HG03196 (cell line): ENCODE results near the gene LIN28B.

Source experiments
- ATAC-seq: cut with Tn5 transposase; IDR thresholded peaks from one replicate; pipeline ENCODE4 v1.9.1; 2021; ENCODE audit not compliant: unreplicated experiment

The LIN28B gene

DNA sequence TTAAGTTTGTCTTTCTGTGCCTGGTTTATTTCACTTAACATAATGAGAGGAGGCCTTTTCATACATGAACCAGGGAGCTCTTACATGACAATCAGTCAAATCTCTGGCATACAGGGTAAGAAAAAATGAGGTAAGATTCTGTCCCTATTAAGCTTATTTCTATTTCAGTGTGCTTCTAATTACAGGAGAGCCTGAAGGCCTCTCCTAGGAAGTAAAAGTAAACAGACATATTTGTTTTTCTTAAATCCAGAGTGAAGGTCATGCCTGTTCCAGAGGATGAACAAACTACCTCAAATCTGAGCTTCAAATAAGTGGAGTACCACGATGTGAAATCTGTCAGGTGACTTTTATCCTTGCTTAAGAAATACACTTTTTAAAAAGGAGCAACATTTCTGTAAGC lies 150.3 kb downstream of the LIN28B start:
- no peak for ATAC-seq

DNA sequence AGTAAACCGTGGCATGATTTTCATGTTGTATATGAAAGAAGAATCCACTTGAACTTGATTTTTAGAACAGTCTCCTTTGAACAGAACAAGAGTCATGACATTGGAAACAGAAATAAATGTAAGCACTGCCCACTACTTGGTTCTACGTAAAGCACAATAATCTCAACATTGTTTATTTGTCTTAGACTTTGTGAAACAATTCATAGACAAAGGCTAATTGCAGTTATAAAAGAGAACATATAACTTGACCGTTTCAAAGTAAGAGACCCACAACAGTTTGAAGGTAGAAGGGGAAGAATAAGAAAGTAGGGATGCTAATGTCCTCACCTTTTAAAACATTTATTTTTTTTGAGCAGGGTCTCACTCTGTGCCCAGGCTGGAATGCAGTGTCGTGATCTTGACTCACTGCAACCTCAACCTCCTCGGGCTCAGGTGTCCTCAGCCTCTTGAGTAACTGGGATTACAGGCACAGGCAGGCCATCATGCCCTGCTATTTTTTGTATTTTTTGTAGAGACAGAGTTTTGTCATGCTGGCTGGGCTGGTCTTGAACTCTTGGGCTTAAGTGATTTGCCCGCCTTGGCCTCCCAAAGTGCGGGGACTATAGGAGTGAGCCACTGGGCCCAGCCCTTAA lies 151.8 kb downstream of the LIN28B start:
- no peak for ATAC-seq

DNA sequence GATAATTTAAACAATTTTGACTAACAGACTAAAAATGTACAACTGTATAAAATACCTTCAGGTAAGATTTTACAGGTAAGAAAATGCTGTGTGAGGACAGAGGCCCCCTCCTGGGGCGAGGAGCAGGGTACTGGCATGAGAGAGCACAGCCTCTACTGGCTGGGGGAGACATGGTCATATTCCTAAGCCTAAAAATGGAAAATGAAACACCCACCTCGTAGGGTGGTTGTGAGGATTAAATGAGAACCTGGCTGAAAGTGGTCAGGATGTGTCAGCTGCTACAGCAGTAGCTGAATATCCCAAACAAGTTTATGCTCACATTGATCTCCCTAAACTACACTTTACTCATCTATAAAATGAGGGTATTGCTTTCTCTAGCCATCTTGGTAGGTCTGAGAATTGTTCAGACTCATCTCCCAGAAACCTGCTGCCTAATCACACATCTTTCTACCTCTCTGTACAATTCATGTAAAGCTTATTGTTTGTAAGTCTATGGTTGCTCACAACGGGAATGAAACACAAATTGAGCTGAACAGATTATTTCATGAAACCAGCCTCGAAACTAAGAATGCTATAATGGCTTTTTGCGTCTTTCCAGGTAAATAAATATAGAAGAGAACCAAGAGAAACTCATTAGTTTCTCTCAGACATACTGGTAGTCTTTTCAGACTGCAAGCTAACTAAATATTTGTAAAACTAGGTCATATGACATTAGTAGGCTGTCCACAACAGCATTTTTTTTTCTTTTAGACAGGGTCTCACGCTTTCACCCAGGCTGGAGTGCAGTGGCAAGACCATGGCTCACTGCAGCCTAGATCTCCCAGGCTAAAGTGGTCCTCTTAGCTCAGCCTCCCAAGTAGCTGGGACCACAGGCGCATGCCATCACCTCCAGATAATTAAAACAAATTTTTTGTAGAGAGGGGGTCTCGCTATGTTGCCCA lies 153.3 kb downstream of the LIN28B start:
- ATAC-seq = no peak

DNA sequence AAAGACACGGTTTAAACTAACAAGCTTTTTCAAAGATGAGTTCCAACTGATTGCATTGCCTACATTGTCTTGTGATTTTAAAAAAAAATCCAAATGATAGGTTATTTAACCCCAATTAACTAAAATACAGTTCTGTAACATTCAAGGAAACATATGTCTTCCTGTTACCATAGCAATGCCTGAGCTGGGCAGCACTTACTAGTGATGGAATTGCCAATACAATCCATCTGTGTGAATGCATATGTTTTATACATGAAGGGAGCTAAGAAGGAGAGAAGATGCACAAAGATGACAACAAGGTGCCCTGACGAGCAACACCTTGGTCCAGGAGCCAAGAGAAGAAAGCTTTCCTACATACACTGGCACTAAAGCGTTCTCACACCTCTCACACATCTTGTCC lies 154.2 kb downstream of the LIN28B start:
- no peak for ATAC-seq

DNA sequence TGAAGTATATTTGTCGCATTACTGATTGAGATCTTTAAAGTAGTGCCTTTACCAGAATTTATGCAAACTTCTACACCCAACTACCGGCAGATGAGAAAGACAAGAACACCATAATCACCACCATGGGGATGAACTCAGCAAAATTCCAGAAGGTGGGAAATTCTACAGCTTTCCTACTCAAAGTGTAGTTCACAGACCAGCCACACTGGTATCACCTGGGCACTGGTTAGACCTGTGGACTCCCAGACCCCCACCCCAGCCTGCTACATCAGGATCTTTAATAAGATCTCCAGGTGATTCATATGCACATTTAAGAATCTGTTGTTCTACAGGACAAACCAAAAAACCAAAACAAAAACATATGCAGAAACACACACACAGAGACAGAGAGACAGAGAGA lies 155.0 kb downstream of the LIN28B start:
- ATAC-seq = no peak

DNA sequence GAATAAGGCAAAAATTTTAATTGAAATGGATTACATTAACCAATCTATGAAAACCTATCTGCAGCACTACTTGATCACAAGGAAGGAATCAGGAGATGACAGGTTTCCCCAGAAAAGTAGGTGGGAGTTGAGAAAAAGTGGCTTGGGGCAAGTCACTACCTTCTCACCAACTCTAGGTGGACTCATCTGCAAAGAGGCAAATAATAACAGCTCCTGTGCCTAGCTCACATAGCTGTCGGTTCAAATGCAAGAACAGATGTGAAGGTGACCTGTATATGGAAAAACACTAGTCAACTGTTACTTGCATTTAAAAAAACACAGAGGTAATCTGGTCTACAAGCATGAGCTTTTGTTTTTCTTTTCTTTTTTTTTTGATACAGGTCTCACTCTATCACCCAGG lies 155.7 kb downstream of the LIN28B start:
- ATAC-seq = no peak

DNA sequence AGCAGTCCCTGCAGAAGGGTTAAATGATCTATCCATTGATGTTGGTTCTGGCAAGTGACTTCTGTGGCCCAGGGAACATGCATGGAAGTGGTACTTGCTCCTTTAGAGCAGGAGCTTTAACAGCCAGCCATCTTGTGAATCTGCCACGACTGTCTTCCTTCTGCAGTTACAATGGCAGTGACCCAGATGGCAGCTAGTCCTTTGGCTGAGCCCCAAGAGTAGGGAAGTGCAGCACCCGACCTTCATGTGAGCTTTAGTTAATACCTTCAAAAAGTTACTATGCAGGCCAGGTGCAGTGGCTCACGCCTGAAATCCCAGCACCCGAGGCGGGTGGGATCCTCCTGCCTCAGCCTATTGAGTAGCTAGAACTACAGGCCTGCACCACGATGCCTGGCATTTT lies 156.5 kb downstream of the LIN28B start:
- no peak for ATAC-seq

DNA sequence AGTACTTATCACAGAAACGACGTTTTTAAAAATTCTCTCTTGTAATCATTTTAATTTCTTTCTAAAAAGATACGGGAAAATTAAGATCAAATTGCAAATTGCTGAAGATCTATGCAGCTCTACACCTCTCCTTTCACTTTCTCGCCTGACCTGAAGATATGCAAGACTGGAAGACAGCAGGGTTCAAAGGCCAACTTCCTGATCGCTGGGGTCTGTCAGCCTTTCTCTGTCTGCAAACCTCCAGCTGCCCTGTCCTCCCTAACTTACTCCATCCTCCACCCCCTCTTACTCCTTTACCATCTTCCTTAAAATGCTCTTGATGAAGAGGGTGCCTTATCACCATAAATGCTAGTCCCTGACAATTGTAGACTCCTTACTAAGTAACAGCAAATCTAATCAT lies 159.2 kb downstream of the LIN28B start:
- ATAC-seq = no peak

DNA sequence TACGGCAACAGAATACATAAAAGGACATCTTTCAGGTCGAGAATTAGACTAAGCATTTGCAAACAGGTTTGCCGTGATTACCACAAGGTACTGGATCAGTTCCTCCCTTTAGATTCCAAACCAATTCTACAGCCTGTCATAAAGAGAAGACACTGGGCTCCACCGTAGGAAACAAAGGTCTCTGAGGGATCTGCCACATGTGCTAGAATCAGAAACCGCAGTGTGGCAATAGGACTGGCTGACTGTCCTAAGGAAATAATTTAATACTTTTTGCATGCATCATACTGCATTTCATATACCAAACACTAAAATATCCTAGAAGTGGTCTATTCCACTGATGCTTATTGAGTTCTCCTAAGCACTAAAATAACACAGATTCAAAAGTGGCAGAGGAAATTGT lies 163.7 kb downstream of the LIN28B start:
- ATAC-seq = no peak

DNA sequence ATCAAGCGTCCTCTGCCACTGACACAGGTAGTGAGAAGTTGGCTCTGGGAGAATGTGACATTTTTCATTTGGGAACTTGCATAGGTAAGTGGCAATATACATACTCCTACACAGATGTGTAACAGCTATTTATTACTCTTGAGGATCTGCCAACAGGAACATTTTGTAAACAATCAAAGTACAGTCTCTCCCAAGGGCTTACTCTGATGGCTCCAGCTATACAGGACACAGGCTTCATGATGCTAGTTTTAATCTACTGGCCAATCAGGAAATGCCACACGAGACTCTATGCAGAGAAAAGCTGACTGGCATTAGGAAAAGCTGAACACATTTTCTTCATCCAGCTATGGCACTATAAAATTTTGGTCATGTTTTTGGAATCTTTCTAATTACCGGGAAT lies 165.1 kb downstream of the LIN28B start:
- no peak for ATAC-seq

DNA sequence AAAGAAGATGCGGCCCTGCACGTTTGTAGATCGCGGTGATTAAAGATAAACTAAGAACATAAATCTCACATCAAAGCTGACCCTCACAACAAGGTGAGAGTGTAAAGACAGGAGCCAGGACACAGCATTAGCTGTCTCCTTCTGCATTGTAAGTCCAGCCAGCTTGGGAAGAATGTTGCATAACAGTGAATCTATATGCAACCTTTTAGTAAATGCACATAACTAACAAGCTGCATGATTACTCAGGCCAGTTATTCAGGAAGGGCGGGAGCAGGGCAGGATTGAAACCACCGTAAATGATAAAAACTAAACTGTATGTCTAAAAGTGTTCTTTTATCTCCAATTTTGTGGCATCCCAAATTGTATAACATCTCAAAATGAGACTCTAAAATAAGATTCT lies 165.8 kb downstream of the LIN28B start:
- ATAC-seq = no peak
